HUDEP-2 (cell line): ENCODE results near the gene PRPF6.
A peak's percentile ranks its signal among the peaks of the same experiment; 100 is the strongest.

ENCODE experiments used
- DNase-seq, 76 experiments: peaks; one replicate each; lab custom pipeline; 2025; ENCODE audit not compliant: unreplicated experiment in 76 of 76; lab: John Stamatoyannopoulos, UW

PRPF6 gene

DNA sequence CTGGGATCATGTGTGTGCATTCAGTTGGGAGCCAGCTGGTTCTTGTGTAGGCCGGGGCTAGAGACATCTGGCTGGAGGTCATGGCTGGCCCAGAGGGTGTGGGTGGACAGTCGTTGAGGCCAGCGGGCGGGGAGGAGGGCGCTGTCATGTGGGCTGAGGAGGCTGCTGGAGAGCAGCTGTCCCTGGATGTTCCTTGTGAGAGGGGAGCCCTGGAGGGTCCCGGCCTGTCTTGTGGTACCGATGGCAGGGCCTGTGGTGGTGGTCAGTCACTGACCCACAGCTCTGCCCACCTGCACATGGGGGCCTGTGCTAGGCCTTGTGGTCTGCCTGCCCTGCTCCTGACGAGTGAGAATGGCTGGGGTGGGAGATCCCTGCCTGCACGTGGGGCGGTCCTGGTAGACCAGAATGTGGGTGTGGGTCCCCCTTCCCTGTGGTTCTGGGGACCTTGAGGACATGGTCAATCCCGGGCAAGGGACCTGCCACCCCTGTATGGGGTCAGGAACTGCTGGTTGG is 53.1 kb downstream of the PRPF6 start:
- DNase-seq: no peak

DNA sequence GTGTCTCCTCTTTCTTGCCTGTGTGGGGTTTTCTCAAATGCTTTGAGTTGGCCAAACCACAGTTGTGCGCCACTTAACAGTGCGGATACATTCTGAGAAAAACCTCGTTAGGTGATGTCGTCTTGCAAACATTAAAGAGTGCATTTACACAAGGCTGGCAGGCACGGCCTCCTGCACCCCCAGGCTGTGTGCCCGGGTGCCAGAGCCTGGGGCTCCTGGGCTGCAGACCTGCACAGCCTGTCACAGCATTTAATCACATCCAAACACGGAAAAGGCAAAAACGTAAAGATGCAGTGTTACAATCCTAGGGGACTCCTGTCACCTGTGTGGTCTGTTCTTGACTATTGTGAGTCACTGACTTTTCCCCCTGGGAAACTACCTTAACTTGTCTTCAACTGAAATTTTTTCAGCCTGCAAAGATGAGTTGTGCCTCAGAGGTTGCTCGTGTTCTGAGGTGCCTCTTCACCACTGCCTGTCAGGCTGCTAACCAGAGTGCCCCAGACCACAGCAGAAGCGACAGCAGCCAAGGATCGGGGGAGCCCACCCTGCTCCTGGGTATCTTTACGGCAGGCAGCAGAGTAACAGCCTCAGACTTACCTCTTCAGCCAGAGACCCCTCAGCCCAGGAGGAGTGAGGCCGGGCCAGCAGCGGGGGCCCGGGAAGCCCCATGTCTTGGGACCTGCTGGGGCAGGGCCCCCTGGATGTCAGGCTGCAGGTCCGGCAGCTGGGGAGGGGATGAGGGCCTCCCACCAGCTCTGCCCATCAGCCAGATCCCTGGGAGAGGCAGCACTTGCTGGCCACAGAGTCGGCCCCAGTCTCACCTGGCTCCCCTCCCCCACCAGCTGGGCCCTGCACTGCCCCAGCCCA is 54.4 kb downstream of the PRPF6 start:
- no peak for DNase-seq

- DNase-seq: no peak
These were observed 55.0 kb downstream of the PRPF6 start, which contains the start of gene C20orf204 for GRCh38 chr20:64035933-64036345. Gene C20orf204, plus strand, starts transcription at chr20:64036182. Its CDS starts 142 bp downstream, at chr20:64036324.

DNA sequence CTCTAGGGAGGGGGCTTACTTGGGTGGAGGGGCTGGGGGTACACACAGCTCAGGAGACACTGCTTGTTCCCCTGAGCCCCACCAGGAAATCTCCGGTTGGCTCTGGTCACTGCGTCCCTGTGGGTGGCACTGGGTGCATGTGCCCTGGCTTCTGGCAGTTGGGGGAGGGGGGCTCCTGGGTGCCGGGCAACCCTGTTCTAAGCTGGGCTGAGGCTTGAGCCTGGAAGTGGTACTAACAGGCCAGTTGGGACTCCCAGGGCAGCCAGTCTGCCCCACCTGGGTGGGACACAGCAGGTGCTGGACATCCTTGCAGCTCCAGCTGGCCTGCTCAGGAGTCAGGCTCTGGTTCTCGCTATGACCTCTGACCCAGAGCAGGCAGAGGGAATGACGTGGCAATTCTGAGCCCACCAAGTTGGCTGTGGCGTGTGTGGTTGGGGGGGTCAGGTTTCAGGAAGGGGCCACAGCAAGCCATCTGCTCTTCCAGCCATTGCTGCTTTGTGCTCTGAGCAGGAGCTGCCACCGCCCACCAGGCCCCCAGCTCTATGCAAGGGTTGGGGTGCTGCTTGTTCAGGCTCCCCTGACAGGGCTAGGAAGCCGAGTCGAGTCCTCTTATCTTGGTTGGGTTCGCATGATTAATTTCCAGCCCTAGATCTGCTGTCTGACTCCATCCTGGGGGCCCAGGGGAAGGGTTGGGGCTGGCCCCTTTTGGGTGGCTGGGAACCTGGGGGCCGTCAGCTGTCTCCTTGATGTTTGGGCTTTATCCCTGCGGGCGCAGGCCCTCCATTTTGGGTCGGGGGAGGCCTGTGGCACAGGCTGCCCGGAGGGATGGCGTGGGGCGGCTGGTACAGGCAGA is 55.6 kb downstream of the PRPF6 start:
- DNase-seq: no peak

DNA sequence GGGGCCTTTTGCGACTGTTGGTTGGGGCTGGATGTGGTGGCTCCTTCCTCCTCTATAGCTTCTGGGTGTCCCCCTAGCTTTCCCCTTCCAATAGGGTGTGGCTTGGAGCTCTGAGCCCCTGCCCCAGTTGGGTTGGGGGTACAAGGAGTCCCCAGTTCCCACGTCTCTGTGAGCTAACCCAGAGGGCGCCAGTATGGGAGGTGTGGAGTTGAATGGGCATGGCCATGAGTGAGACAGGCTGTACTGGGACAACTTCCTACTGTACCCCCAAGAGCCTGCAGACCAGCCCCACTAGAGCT is 56.2 kb downstream of the PRPF6 start:
- DNase-seq: no peak

GRCh38 chr20:64037498-64038213 is 56.7 kb downstream of the PRPF6 start:
- DNase-seq: peak in 15 of 76 experiments; percentile 8 to 40 (median 18)

GRCh38 chr20:64038224-64038564 is 57.3 kb downstream of the PRPF6 start:
- peak in 4 of 76 experiments; percentile 40 to 46 (median 42) for DNase-seq

GRCh38 chr20:64038565-64039292 is 57.8 kb downstream of the PRPF6 start:
- peak in 66 of 76 experiments; percentile 4 to 85 (median 49) for DNase-seq

GRCh38 chr20:64039293-64040160 is 58.6 kb downstream of the PRPF6 start:
- no peak for DNase-seq

GRCh38 chr20:64040231-64041039 is 59.5 kb downstream of the PRPF6 start:
- no peak for DNase-seq

GRCh38 chr20:64041040-64041780 is 60.3 kb downstream of the PRPF6 start:
- DNase-seq: no peak

DNA sequence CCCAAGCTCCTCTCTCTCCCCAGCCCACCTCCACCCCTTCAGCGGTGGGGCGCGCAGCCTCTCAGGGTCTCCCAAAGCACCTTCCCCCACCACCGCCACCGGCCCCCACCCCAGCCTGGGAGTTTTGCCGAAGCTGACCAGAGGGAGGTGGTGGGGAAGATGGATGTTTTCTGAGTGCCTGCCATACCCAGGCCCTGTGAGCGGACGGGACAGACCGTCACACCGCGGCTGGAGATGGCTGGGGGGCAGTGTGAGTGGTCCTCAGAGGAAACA is 60.8 kb downstream of the PRPF6 start:
- DNase-seq: no peak

DNA sequence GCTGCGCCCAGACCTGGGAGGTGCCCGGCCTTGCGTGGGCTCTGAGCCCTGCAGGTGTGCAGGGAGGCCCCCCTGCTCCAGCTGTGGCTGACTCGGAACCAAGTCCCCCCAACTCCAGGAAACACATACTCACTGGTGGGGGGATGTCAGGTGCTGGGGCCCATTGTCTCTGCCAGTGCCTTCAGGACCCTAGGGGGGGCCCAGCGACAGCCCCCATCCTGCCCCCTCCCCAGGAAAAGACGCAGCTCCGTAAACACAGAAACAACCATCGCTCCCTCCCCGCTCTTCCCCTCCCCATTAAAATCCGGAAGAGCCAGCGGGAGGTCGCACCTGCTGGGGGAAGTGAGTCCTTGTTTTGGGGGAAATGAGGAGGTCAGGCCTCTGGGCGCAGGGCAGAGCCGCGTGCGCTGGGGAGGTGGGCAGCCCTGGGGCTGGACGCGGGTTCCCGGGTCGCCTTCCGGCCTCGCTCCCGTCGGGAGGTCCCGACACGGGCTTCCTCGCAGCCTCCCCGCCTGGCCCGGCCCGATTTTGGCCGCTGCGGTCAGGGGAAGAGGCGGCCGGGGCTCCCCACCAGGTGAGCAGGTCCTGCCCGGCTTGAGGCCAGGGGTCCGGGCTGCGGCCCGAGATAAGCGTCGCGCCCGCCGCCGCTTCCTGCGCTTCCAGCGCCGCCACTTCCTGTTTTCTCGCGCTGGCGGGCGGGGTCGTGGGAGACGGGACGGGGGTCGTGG is 61.3 kb downstream of the PRPF6 start:
- peak in 1 of 76 experiments; percentile 14 for DNase-seq

GRCh38 chr20:64043768-64044167 is 62.8 kb downstream of the PRPF6 start:
- no peak for DNase-seq

GRCh38 chr20:64044484-64045247 is 63.7 kb downstream of the PRPF6 start:
- no peak for DNase-seq

DNA sequence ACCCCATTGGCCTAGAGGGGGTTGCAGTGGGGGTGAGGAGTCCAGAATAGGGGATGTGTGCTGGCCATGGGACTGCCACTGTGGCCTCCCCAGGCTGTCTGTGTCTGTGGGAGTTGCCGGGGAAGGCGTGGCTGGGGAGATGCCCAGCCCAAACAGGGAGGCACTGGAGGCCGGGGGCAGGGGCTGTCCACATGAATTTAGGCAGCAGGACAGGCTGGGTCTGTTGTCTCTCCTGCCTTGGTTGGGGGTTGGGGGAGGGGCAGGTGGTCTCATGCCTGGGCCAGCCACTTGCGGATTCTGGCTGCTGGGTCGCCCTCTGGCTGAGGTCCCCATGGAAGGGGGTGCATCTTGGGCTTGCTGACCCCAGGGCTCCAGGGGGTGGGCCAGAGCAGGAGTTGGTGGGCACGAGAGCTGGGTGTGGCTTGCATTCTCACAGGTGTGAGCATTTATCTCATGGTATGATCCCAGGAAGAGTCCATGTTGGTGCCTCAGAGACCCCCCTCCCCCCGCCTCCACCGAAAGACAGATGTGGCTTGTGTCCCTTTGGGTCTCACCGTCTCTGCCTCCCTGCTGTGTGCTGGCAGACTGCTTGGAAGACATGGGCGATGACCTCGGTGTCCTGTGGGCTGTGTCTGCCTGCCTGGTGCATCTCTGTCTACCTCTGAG is 64.5 kb downstream of the PRPF6 start:
- peak in 6 of 76 experiments; percentile 7 to 33 (median 16) for DNase-seq
